ENCODE measurements around the gene NCR3LG1.

NCR3LG1 gene

DNA sequence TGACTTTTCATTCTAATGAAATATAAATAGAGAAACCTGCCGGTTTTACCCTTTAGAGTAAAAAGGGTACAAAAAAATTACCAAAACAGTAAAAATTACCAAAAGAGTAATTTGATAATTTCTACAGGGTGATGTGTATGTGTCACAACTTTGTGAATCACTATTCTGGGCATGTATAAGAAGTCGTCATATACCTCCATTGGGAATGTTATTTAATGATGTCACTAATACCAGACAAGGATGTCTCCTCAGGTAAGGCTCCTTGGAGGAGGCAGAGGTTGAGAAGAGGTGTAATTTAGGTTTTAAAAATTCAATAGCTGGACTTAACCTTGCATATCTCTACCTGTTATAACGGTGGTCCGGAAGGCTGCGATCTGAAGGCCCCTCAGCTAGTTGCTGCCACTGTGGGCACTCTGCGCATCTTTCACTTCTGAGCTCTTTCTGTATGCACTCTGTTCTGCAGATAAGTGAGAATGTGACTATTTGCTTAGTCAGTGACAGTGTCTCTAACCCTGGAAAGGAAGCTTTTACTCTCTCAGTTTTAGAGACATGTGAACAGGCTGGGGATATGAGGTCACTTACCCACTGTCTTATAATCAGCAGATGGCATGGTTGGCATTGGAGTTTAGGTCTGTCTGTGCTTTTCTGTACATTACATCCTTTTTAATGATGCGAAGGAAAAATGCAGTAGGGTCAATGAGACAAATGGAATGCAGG, 987 bp upstream of the NCR3LG1 start:
- Histone ChIP-seq H3K27ac (no peak overlapping the region), H3K27me3 (peaks cover 33% of the 10 kb centered on the region), H3K9me3 (no peaks in the 10 kb centered on the region), H3K36me3 (no peaks in the 10 kb centered on the region), H3K4me1 (ENCODE audit: control insufficient read depth in 1 of 2, insufficient read depth in 1 of 2, low read depth in 1 of 2, low read length in 1 of 2) (peaks cover 28 to 29% of the 10 kb centered on the region in 2 experiments), H3K4me3 (ENCODE audit: low read depth in 1 of 2, low read length in 1 of 2) (no peak overlapping the region)
- TF ChIP-seq, protein P1, sequence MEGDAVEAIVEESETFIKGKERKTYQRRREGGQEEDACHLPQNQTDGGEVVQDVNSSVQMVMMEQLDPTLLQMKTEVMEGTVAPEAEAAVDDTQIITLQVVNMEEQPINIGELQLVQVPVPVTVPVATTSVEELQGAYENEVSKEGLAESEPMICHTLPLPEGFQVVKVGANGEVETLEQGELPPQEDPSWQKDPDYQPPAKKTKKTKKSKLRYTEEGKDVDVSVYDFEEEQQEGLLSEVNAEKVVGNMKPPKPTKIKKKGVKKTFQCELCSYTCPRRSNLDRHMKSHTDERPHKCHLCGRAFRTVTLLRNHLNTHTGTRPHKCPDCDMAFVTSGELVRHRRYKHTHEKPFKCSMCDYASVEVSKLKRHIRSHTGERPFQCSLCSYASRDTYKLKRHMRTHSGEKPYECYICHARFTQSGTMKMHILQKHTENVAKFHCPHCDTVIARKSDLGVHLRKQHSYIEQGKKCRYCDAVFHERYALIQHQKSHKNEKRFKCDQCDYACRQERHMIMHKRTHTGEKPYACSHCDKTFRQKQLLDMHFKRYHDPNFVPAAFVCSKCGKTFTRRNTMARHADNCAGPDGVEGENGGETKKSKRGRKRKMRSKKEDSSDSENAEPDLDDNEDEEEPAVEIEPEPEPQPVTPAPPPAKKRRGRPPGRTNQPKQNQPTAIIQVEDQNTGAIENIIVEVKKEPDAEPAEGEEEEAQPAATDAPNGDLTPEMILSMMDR (IDR thresholded peaks at IDR 0.05) = no peak

DNA sequence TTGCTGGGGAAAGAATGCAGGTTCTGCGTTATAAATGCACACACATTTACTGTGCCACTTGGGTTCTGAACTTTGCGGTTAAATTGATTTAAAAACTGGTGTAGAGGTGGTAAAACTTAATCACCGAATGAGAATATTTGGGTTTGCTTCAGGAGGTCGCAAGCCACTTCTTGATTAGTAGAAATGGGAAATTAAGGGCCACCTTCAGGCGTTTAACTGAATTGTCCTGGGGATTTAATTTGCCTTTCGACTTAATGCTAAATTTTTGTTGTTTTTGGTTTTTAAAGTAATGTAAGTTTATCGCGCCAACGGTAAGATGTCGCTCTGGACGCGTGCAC, 459 bp upstream of the NCR3LG1 start:
- H3K4me1 ChIP-seq (ENCODE audit: control insufficient read depth in 1 of 2, insufficient read depth in 1 of 2, low read depth in 1 of 2, low read length in 1 of 2) = peaks cover 28 to 29% of the 10 kb centered on the region in 2 experiments
- no peak overlapping the region for H3K27ac ChIP-seq
- TF ChIP-seq, protein P1 (IDR thresholded peaks at IDR 0.05) = no peak

DNA sequence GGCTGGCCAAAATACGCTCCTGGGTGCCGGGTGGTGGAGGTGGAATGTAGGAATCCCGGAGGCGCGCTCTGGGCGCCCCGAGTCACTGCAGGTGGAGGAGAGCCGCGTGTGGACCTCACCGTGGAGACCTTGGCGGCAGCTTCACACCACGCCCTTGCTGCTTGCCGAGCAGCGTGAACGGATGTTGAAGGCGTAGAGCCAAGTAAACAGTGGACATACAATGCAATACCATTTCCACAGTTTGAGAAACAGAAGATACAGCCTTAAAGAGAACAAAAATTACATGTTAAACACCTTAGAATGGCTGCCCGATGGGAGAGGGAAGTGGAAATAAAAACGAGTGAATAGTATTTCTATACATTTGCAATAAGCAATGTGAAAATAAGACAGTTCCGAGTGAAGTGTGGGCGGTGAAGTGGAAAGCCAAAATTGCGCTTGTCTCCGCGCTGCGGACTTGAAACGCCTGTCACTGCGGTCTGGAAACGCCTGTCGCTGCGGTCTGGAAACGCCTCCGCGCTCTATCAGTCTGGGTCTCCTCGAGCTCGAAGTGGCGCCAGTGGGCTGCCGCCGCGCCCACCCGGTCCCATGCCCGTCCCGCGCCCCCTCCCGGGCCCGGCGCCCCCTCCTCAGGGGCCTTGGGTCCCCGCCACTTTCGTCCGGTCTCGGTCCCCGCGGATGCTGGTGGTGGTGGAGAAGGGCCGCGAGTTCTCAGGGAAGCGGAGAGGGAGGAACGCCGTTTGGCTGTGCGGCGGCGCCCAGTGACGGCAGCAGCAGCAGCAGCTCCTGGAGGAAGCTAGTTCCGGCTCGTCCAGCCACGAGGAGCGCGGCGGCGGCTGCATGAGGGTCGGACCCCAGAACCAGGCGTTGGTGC, 1.6 kb downstream of the NCR3LG1 start:
- H3K9me3 ChIP-seq = no peaks in the 10 kb centered on the region
- H3K27me3 ChIP-seq = peaks cover 33% of the 10 kb centered on the region
- H3K4me3 ChIP-seq (ENCODE audit: low read depth in 1 of 2, low read length in 1 of 2) = peak overlapping the region; percentile 78 to 89
- peak overlapping the region; percentile 2 for H3K27ac ChIP-seq
- peaks cover 28 to 29% of the 10 kb centered on the region in 2 experiments for H3K4me1 ChIP-seq (ENCODE audit: control insufficient read depth in 1 of 2, insufficient read depth in 1 of 2, low read depth in 1 of 2, low read length in 1 of 2)
- TF ChIP-seq, protein P1 (IDR thresholded peaks at IDR 0.05) = no peak
- no peaks in the 10 kb centered on the region for H3K36me3 ChIP-seq

More for the DNA sequence above, 459 bp upstream of the NCR3LG1 start:
- Histone ChIP-seq H3K27me3 (peaks cover 33% of the 10 kb centered on the region), H3K4me3 (ENCODE audit: low read depth in 1 of 2, low read length in 1 of 2) (peak overlapping the region; percentile 78 to 89), H3K9me3 (no peaks in the 10 kb centered on the region), H3K36me3 (no peaks in the 10 kb centered on the region)

DNA sequence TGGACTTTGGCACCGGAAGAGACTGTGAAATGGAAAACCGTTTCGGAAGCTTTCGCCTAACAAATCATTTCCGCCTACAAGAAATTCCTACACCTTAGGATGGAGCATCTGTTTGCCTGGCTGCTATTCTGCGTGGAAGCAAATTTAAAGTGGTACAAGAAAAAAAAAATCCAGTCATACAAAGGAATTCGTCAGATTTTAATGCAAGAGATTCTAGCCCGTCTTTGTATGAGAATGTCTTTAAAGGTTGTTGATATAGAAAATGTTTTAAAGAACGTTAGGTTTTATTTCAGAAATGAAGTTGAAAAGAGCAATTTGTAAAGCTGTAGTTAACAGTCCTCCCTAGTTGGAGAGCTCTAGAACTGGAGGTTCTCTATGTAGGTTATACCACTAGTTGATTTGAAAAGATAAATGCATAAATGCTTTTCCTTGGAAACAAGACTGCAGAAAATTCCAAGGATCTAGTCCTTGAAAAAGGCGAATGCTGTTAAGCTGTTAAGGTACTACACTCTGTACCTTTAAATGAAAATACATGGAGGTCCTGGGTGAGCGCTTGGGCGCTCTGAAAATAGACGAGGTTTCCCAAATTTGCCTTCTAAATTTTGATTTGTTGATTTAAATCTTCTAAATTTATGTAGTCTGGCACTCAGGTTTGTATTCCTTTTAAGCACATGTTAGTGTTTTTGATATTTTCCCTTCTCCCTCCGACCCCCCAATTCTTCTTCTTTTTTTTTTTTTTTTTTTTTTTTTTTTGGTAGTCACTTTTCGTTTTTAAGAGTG, 2.4 kb downstream of the NCR3LG1 start:
- no peak overlapping the region for H3K27ac ChIP-seq
- H3K4me1 ChIP-seq (ENCODE audit: control insufficient read depth in 1 of 2, insufficient read depth in 1 of 2, low read depth in 1 of 2, low read length in 1 of 2) = peaks cover 28 to 29% of the 10 kb centered on the region in 2 experiments
- H3K4me3 ChIP-seq (ENCODE audit: low read depth in 1 of 2, low read length in 1 of 2) = peak overlapping the region; percentile 78 to 89
- H3K27me3 ChIP-seq = peaks cover 33% of the 10 kb centered on the region
- TF ChIP-seq, protein P1 (IDR thresholded peaks at IDR 0.05) = no peak
- H3K9me3 ChIP-seq = no peaks in the 10 kb centered on the region
- no peaks in the 10 kb centered on the region for H3K36me3 ChIP-seq

DNA sequence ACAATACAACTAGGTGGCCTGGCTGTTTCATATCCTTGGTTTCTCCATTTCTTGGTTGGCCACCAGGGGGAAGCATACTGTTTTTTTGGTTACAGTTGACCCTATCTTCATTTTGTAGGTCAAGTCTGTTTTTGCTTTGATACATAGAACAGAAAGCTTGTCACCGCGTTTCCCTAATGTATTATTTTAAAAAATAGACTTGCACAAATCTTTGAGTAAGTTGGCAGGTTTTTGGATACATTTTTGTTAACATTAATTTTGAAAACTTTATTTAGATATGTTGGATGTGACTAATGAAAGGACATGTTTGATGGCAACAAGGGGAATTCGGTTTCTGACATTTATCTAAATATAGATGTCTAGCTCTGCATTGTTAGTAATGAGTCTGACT, 3.0 kb downstream of the NCR3LG1 start:
- H3K36me3 ChIP-seq = no peaks in the 10 kb centered on the region
- no peak overlapping the region for H3K27ac ChIP-seq
- H3K4me1 ChIP-seq (ENCODE audit: control insufficient read depth in 1 of 2, insufficient read depth in 1 of 2, low read depth in 1 of 2, low read length in 1 of 2) = peaks cover 28 to 29% of the 10 kb centered on the region in 2 experiments
- no peaks in the 10 kb centered on the region for H3K9me3 ChIP-seq
- peaks cover 33% of the 10 kb centered on the region for H3K27me3 ChIP-seq
- no peak overlapping the region for H3K4me3 ChIP-seq (ENCODE audit: low read depth in 1 of 2, low read length in 1 of 2)
- TF ChIP-seq, protein P1 (IDR thresholded peaks at IDR 0.05) = peak; percentile 42

All from neutrophil (primary cell).